MM.1S (cell line): ENCODE measurements around the gene LYSMD4.

Experiments
- EZH2 ChIP-seq: fragments of 300-600 bp; sonication (generic); optimal IDR thresholded peaks from 2 replicates; pipeline ENCODE3; 2017; ENCODE audit warnings: low read depth, mild to moderate bottlenecking, antibody characterized with exemption, low read length, mixed read lengths
- TF ChIP-seq, protein P1 (sequence below): fragments of 300-600 bp; sonication (generic); IDR thresholded peaks from 2 replicates; pipeline ENCODE4 v1.5.1; 2016; ENCODE audit warnings: antibody characterized with exemption, low read length, mixed read lengths

DNA sequence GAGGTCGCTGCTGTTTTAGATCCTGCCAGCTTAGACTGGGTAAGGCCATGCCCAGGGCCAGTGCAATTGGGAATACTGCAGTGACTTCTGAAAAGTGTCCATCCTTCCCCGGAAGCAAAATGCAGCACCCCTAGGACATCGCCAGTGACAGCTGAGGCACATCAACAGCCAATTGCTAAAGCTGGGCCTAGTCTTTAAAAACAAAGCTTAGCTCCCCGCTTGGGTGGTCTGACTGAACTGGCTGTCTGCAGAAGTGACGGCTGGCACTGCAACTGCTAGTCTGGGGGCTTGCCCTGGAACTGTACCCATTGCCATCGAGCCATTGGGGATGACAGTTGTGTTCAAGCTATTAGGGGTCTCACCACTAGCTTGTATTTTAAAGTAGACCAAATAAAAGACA is 4.3 kb downstream of the LYSMD4 start:
- TF ChIP-seq, protein P1, sequence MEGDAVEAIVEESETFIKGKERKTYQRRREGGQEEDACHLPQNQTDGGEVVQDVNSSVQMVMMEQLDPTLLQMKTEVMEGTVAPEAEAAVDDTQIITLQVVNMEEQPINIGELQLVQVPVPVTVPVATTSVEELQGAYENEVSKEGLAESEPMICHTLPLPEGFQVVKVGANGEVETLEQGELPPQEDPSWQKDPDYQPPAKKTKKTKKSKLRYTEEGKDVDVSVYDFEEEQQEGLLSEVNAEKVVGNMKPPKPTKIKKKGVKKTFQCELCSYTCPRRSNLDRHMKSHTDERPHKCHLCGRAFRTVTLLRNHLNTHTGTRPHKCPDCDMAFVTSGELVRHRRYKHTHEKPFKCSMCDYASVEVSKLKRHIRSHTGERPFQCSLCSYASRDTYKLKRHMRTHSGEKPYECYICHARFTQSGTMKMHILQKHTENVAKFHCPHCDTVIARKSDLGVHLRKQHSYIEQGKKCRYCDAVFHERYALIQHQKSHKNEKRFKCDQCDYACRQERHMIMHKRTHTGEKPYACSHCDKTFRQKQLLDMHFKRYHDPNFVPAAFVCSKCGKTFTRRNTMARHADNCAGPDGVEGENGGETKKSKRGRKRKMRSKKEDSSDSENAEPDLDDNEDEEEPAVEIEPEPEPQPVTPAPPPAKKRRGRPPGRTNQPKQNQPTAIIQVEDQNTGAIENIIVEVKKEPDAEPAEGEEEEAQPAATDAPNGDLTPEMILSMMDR, result no peak
- TF ChIP-seq EZH2, result no peak
